GM12873 (cell line): ENCODE measurements around the gene ACTN3.

Source experiments
- CTCF ChIP-seq: IDR thresholded peaks from 2 replicates; pipeline ENCODE4 v1.5.1; 2012; ENCODE audit warnings: low read depth, mild to moderate bottlenecking, moderate library complexity, low read length, control low read depth; ENCODE audit not compliant: insufficient read depth; ENCODE audit errors: missing control alignments

The ACTN3 gene

DNA sequence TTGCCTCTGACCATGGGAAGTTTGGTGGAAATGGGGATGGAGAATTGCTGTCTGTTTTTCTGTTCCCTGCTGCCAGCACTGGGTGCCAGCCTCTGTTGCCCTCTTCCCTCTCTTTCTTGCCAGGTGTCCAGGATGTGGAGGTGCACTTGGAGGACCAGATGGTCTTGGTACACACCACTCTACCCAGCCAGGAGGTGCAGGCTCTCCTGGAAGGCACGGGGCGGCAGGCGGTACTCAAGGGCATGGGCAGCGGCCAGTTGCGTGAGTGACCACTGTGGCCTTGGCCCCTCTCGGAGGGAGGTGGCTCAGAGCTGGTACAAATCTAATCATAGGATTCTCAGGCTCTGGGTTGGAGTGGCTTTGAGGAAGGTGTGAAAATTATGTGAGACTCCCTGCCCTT, 52.3 kb downstream of the ACTN3 start:
- TF ChIP-seq CTCF = no peak

- TF ChIP-seq CTCF = no peak
Measured at GRCh38 chr11:66600219-66600618, 53.5 kb downstream of the ACTN3 start.

DNA sequence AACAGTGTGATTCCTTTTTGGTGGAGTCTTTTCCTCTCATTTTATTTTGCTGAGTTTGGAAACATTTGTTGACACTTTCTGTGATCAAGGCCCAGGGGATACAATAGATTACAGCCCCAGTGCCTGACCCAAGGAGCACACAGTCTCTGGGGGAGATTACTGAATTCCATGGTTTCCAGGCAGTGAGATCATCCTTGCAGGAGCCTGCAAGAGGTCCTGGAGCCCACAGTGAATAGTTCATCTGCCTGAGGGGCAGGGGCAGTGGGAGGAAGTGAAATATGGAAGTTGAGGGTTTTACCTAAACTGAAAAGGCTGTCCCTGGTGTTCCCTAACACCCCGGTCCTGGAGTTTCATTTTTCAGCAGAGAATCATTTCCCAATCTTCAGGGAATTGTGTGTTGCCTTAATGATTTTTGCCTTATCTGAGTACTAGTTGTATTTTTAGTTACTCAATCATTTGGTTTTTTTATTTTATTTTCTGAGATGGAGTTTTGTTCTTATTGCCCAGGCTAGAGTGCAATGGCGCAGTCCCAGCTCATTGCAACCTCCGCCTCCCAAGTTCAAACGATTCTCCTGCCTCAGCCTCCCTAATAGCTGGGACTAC, 54.0 kb downstream of the ACTN3 start:
- TF ChIP-seq CTCF = no peak

DNA sequence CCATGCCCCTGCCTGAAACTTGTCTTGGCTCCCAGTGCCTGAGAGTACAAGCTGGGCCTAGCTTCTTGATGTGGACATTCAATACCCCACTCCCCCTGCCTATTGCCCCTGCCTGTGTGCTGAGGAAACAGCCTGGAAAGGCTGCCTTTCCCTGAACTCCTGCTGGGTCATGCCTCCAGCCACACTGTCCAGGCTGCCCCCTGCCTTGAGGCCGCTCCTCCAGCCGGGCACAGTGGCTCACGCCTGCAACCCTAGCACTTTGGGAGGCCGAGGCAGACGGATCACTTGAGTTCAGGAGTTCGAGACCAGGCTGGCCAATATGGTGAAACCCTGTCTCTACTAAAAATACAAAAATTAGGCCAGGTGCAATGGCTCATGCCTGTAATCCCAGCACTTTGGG, 56.4 kb downstream of the ACTN3 start:
- TF ChIP-seq CTCF = no peak

DNA sequence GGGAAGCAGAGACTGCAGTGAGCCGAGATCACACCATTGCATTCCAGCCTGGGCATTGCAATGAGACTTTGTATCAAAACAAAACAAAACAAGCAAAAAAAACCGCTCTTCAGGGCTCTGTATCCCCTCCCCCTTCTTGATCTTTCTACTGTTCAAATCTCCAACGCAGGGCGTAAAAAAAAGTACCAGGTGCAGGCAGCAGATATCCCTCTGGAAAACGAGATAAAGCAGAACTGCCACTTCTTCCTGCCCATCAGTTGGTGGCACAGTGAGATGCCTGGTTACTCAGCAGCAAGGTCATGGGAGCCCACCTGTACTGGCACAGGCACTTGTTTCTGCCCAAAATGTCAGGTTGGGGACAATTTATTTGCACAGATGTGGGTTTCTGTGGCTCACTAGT, 57.5 kb downstream of the ACTN3 start:
- no peak for TF ChIP-seq CTCF

GRCh38 chr11:66607126-66607834, 60.6 kb downstream of the ACTN3 start:
- TF ChIP-seq CTCF = no peak

DNA sequence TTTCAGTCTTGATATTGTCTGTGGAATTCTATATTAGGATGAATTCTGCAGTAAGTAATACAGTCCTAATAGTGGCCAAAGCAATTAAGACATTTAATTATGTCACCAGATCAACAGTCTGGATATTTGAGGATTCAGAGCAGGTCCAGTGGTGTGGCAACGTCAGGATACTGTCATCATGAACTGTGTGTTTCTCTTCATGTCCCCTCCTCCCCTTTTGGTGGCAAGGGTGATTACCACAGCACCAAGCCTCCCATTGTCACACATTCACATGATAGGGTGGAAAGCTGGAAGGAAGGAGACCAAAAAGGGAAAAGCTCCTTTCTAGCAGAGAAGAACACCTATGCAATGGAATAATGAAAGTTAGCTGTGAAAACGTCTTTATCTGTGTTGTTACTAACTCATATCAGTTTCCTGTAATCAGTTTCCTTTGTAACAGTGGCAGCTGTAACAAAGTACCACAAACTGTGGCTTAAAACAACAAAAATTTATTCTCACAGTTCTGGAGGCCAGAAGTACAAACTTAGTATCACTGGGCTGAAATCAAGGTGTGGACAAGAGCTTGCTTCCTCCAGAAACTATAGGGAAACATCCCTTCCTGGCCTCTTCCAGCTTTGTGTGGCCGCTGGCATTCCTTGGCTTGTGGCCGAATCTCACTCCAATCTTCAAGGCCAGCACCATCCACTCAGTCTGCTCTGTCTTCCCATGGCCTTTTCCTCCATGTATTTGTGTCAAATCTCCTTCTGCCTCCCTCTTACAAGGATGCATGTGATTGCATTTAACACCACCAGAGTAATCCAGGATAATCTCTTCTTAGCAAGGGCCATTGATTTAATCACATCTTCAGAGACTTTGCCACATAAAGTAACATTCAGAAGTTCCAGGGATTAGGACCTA, 63.3 kb downstream of the ACTN3 start:
- TF ChIP-seq CTCF = no peak
